MCF 10A (cell line): ENCODE measurements around the gene HOXD9. TPM values are rescaled to one million over a fixed set of nuclear protein-coding genes. Genes with fewer than 3 reads are reported as not detected.

ENCODE experiments used
- BruUV-seq: library from RNA; stranded (reverse); fragments of 400-500 nt; replicated peaks from 2 replicates; lab custom pipeline; 2021; lab: Mats Ljungman, UMichigan
- CTCF ChIA-PET: fragments of 300-600 bp; sonication (Branson Sonifier 250); formaldehyde crosslinking; extraction: SDS; loops from one replicate; lab custom pipeline; 2021; ENCODE audit warnings: antibody characterized with exemption, inconsistent platforms; lab: Yijun Ruan, JAX
- POLR2A ChIA-PET: fragments of 300-600, 350-650 bp; sonication (Branson Sonifier 250); formaldehyde crosslinking; extraction: SDS; loops from one replicate; lab custom pipeline; 2020; ENCODE audit warnings: antibody characterized with exemption, inconsistent platforms; lab: Yijun Ruan, JAX
- DNase-seq: peaks from one replicate; pipeline ENCODE4 v3.0.0-alpha.2; 2018; ENCODE audit not compliant: unreplicated experiment
- H3K27ac Mint-ChIP-seq: one replicate; pipeline ENCODE4 v1.8.0; 2022; ENCODE audit warnings: mild to moderate bottlenecking, low read depth, mixed read lengths; ENCODE audit not compliant: unreplicated experiment
- H3K27me3 Mint-ChIP-seq: one replicate; pipeline ENCODE4 v1.8.0; 2022; ENCODE audit warnings: mixed read lengths; ENCODE audit not compliant: insufficient read depth, unreplicated experiment
- H3K36me3 Mint-ChIP-seq: one replicate; pipeline ENCODE4 v1.8.0; 2022; ENCODE audit warnings: mild to moderate bottlenecking, moderate library complexity, mixed read lengths; ENCODE audit not compliant: insufficient read depth, unreplicated experiment
- H3K4me1 Mint-ChIP-seq: one replicate; pipeline ENCODE4 v1.8.0; 2022; ENCODE audit warnings: mixed read lengths; ENCODE audit not compliant: insufficient read depth, unreplicated experiment
- H3K4me3 Mint-ChIP-seq: one replicate; pipeline ENCODE4 v1.8.0; 2022; ENCODE audit warnings: mild to moderate bottlenecking, moderate library complexity, mixed read lengths; ENCODE audit not compliant: unreplicated experiment
- H3K9me3 Mint-ChIP-seq: one replicate; pipeline ENCODE4 v1.8.0; 2022; ENCODE audit warnings: mixed read lengths; ENCODE audit not compliant: unreplicated experiment
- CTCF ChIP-seq: fragments of 200-600 bp; IDR thresholded peaks from one replicate; pipeline ENCODE4 v1.8.0; 2022; ENCODE audit warnings: antibody characterized with exemption, mild to moderate bottlenecking; ENCODE audit not compliant: unreplicated experiment
- intact Hi-C: fragments of 100-400 bp; cut with micrococcal nuclease; formaldehyde crosslinking; loops from 2 replicates; pipeline ENCODE4 v1.14.1; 2022
- total RNA-seq: library from RNA; stranded (reverse); gene quantifications from 2 replicates; pipeline ENCODE4 v1.2.3, GENCODE V29; 2022

The HOXD9 gene
- total RNA-seq, 1 experiment from 2014 or later: not detected

- Mint-ChIP-seq H3K27me3 (no peaks in the 10 kb centered on the region), H3K9me3 (no peaks in the 10 kb centered on the region), H3K4me1 (no peaks in the 10 kb centered on the region), H3K36me3 (no peaks in the 10 kb centered on the region), H3K4me3 (no peak overlapping the region), H3K27ac (no peak overlapping the region)
- BruUV-seq: no TSS peak
- no peak for TF ChIP-seq CTCF
- POLR2A ChIA-PET: no interaction called here
- no peak for DNase-seq
- intact Hi-C loops: loop anchor here (10.0 kb wide), 1 partner anchor 173 kb away; no protein-coding TSS in a partner anchor
- CTCF ChIA-PET: interaction anchor here (0.7 to 10.1 kb wide), 8 partner anchors 104 to 506 kb away, joined by 3 to 190 read pairs (median 46); no protein-coding TSS in a partner anchor
Measured at GRCh38 chr2:176142281-176142680, 19.8 kb downstream of the HOXD9 start.

GRCh38 chr2:176145085-176145969 lies 22.8 kb downstream of the HOXD9 start:
- TF ChIP-seq CTCF: no peak
- intact Hi-C loops: loop anchor here (10.0 kb wide), 1 partner anchor 169 kb away; no protein-coding TSS in a partner anchor
- no peaks in the 10 kb centered on the region for H3K36me3 Mint-ChIP-seq
- no peak overlapping the region for H3K4me3 Mint-ChIP-seq
- POLR2A ChIA-PET: interaction anchor here (0.5 to 1.0 kb wide), 2 partner anchors 312 to 513 kb away, joined by 3 read pairs; no protein-coding TSS in a partner anchor
- no peak for DNase-seq
- no TSS peak for BruUV-seq
- no peaks in the 10 kb centered on the region for H3K27me3 Mint-ChIP-seq
- H3K4me1 Mint-ChIP-seq: no peaks in the 10 kb centered on the region
- no peak overlapping the region for H3K27ac Mint-ChIP-seq
- CTCF ChIA-PET: interaction anchor here (0.5 to 10.1 kb wide), 9 partner anchors 310 to 669 kb away, joined by 3 to 190 read pairs (median 9); no protein-coding TSS in a partner anchor
- H3K9me3 Mint-ChIP-seq: no peaks in the 10 kb centered on the region

GRCh38 chr2:176146101-176146500 lies 23.6 kb downstream of the HOXD9 start:
- ChIA-PET POLR2A (interaction anchor here (1.0 kb wide), 1 partner anchor 311 kb away, joined by 3 read pairs; no protein-coding TSS in a partner anchor), CTCF (interaction anchor here (0.5 to 10.1 kb wide), 6 partner anchors 24 to 514 kb away, joined by 3 to 190 read pairs (median 6); partner anchors contain the start of gene HOXD9)
- no peak overlapping the region for H3K4me3 Mint-ChIP-seq
- DNase-seq: no peak
- no peaks in the 10 kb centered on the region for H3K27me3 Mint-ChIP-seq
- no peak overlapping the region for H3K27ac Mint-ChIP-seq
- TF ChIP-seq CTCF: no peak
- no TSS peak for BruUV-seq
- no peaks in the 10 kb centered on the region for H3K4me1 Mint-ChIP-seq
- H3K36me3 Mint-ChIP-seq: no peaks in the 10 kb centered on the region
- H3K9me3 Mint-ChIP-seq: no peaks in the 10 kb centered on the region
- intact Hi-C loops: loop anchor here (10.0 kb wide), 1 partner anchor 169 kb away; no protein-coding TSS in a partner anchor

GRCh38 chr2:176146645-176147044 lies 24.1 kb downstream of the HOXD9 start:
- BruUV-seq: no TSS peak
- Mint-ChIP-seq H3K4me3 (no peak overlapping the region), H3K36me3 (no peaks in the 10 kb centered on the region), H3K4me1 (no peaks in the 10 kb centered on the region), H3K27me3 (no peaks in the 10 kb centered on the region), H3K9me3 (no peaks in the 10 kb centered on the region), H3K27ac (no peak overlapping the region)
- no peak for DNase-seq
- intact Hi-C loops: loop anchor here (10.0 kb wide), 1 partner anchor 168 kb away; no protein-coding TSS in a partner anchor
- ChIA-PET CTCF (interaction anchor here (0.6 to 10.1 kb wide), 3 partner anchors 407 to 508 kb away, joined by 3 to 175 read pairs (median 4); no protein-coding TSS in a partner anchor), POLR2A (no interaction called here)
- TF ChIP-seq CTCF: no peak
